Endothelial cell of umbilical vein (primary cell): ENCODE measurements around the gene SPPL3.

Experiments used
- GATA2 ChIP-seq: IDR thresholded peaks from 2 replicates; pipeline ENCODE4 v1.7.0; 2011; ENCODE audit warnings: low read depth, mild to moderate bottlenecking, moderate library complexity, mixed read lengths, low read length; ENCODE audit not compliant: insufficient read length, insufficient read depth
- TF ChIP-seq, protein P1 (sequence below), 2 donors: IDR thresholded peaks; 1 replicate in 1 of 2; 2 replicates in 1 of 2; pipeline ENCODE4 v1.5.1; 2011; ENCODE audit warnings: low read length in 2 of 2, mild to moderate bottlenecking in 2 of 2, moderate library complexity in 2 of 2, control low read depth in 1 of 2, inconsistent platforms in 1 of 2, low read depth in 1 of 2; ENCODE audit not compliant: insufficient read depth in 1 of 2; ENCODE audit errors: extremely low read depth in 1 of 2

DNA sequence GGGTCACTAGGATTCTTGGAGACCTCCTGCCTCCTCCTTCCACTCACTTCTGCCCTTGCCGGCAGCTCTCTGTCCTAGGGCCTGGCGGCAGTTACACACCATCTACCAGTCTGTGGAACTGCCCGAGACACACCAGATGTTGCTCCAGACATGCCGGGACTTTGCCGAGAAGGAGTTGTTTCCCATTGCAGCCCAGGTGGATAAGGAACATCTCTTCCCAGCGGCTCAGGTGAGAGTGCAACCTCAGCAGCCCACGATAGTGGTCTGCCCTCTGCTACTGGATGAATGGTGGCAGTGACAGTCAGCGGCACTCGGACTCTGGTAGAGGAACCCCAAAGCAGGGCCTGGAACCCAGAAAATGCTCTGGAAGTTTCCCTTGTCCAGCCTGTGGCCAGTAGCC lies 177.2 kb downstream of the SPPL3 start:
- no peak for TF ChIP-seq GATA2
- TF ChIP-seq, protein P1, sequence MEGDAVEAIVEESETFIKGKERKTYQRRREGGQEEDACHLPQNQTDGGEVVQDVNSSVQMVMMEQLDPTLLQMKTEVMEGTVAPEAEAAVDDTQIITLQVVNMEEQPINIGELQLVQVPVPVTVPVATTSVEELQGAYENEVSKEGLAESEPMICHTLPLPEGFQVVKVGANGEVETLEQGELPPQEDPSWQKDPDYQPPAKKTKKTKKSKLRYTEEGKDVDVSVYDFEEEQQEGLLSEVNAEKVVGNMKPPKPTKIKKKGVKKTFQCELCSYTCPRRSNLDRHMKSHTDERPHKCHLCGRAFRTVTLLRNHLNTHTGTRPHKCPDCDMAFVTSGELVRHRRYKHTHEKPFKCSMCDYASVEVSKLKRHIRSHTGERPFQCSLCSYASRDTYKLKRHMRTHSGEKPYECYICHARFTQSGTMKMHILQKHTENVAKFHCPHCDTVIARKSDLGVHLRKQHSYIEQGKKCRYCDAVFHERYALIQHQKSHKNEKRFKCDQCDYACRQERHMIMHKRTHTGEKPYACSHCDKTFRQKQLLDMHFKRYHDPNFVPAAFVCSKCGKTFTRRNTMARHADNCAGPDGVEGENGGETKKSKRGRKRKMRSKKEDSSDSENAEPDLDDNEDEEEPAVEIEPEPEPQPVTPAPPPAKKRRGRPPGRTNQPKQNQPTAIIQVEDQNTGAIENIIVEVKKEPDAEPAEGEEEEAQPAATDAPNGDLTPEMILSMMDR (IDR thresholded peaks at IDR 0.05; ENCODE audit: extremely low read depth in 1 of 2, insufficient read depth in 1 of 2, low read depth in 1 of 2, low read length in 2 of 2) = no peak
